GM19099 (cell line): Measurements from ENCODE around the gene WASF2.

ENCODE experiments used
- POLR2A ChIP-seq: IDR thresholded peaks from 3 replicates; pipeline ENCODE4 v1.6.1; 2011; ENCODE audit warnings: low read depth; ENCODE audit not compliant: insufficient read length; ENCODE audit errors: extremely low read depth

WASF2 gene

DNA sequence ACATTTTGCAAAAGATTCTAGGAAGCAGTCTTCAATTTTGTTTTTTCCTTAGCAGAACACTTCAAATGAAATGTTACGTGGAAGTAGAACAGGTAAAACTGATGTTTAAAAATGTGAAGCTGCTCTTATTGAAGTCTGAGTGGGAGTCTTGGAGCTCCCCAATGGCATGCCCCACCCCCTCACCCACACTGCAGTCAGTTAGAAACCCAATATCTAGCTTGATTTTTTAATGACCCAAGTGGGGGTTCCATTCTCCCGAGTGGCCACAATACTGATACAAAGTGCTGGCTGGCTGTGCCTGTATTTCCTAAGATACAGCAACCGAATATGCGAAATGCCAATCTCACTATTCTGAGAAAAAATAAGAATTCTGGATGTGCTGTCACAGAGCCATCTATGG, 66.3 kb downstream of the WASF2 start:
- TF ChIP-seq POLR2A: no peak

DNA sequence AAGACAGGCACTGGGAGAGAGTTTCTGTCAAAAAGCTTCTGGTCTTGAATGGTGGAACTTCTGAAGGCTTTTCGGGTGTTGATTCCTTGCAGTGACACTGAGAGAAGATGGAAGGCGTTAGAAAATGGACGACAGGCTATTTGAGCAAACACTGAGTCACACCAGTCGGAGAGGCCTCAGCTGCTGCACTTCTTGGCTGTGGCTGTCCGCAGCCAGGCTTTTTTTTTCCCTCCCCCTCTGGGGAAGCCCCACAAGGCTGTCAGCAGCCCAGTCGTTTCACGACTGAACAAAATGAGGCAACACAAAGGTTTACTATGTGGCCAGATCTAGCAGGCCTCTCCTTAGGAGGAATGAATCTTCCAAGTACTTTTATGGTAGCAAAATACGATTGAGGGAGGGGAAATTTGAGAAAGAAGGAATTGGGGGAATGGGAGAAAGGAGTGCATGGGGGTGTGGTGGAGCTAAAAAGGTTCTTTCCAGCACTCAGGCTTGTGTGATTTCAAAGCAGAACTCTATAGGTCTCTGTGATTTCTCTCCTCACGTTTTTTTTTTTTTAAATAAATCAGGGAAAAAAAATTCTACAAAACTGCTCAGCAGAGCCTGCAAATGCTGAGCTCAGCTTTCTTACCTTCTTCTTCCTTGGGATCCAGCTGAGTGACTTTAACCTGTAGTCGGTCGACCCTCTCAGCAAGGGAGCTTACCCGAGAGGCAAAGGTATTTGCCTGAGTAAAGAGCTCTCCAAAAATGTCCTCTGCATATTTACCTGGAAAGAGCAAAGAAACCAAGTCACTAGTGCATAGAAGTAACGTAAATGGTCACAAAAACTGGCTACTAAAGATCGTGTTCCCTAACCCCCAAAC, 71.4 kb downstream of the WASF2 start:
- TF ChIP-seq POLR2A: no peak

DNA sequence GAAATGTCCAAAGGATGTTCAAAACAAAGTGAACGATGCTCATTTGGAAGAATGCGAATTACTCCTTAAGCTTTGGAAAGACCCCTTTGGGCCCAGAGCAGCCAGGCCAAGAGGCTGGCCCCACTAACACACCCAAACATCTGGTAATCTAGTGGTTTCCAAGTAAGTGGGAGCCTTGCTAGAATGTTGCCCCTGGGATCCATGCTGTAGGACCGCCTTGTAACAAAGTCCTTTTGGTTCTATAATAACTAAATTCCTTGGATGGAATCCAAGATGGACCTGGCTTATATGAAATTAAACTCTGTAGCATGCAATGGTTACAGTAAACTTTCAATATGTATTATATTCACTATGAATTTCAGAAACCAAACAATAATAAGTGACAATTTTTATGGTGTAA, 72.3 kb downstream of the WASF2 start:
- no peak for TF ChIP-seq POLR2A

DNA sequence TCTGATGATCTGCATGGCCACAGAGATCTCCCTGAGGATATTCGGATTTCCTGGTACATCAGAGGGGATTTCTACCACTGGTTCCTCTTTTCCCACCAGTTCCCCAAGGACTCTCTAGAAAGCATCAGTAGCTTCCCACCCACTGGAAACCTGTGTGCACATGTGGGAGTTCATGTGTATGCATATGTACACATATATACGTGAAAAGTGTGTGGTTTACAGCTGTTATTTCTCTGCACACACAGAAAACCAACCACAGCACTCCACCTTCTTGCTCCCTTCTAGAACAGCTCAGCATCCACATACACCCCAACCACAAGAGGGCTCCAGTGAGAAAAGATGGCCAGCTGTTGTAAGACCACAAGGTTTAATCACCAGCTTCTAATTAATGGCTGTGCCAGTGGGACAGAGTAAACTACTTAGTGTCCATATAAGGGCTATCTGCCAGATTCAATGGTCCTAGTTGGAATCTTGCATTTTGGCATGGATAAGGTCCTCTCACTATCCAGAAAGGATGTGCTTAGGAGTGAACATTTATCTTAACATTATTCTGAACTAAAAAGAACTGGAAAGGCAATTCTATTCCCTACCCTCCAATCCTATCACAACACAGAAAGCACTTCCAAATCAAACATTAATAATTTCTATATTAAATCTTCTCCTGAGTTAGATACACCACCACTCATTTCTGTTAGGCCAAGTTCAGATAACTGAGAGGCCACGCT, 73.4 kb downstream of the WASF2 start:
- TF ChIP-seq POLR2A: no peak

GRCh38 chr1:27414091-27414490, 75.9 kb downstream of the WASF2 start:
- no peak for TF ChIP-seq POLR2A

GRCh38 chr1:27413004-27413403, 77.0 kb downstream of the WASF2 start:
- TF ChIP-seq POLR2A: no peak

GRCh38 chr1:27412502-27412901, 77.5 kb downstream of the WASF2 start:
- TF ChIP-seq POLR2A: no peak

DNA sequence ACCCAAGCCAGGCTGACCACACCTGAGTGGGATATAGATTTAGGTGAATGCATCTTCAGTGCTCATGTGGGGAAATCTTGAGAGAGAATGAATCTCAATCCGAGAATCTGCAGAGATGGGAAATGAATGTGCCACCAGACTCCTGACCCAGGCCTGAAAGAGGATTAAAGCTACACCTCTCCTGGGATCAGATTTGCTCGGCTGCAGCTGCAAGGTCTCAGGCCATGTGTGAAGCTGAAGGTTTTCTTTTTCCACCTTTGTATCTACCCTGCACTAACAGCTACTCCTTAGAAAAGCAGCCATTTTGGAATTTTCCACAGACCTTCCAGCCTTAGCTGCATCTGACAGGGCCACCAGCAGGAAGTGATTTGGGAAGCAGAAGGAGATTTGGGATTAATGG, 79.3 kb downstream of the WASF2 start:
- TF ChIP-seq POLR2A: no peak

- TF ChIP-seq POLR2A: no peak
Measured at GRCh38 chr1:27409669-27410068, 80.3 kb downstream of the WASF2 start.

DNA sequence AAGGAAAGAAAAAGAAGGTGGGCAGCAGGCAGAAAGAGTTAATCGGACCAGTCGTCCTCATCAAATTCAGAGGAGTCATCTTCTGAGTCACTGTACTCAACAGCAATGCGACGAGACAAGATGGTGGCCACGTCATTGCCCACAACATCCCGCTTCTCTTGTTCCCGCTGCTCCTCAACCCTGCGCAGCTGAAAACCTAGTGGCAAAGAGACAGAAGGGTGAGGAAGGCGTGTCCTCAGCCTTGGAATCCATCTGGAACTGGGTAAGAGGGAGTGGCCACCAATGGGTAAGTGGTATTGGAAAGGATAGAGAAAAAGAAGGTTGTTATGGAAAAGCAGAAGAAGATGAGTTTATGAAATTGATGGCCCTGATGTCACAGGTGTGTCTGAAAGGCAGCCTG, 81.8 kb downstream of the WASF2 start:
- no peak for TF ChIP-seq POLR2A

- TF ChIP-seq POLR2A: no peak
Measured at GRCh38 chr1:27406362-27406680, 83.6 kb downstream of the WASF2 start.

DNA sequence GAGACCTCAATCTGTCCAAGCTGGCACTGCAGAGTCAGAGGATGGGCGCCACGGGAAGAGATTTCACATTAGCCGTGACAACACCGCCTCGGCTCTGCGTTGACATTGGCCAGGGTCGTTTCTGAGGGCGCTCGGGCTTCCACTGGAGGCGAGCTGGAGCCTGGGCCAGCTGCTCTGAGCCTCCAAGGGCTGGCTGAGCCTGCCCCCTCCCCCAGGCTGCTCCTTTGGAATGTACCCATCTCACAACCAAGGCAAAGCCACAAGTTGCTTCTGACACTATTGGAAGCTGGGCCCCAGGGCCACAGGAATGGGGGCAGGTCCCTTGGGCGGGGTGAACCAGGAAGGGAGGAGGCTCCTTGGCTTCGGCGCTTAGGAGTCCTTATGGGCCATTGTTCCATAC, 84.9 kb downstream of the WASF2 start:
- no peak for TF ChIP-seq POLR2A

- TF ChIP-seq POLR2A: no peak
Measured at GRCh38 chr1:27403931-27404330, 86.0 kb downstream of the WASF2 start.

GRCh38 chr1:27403065-27403726, 86.8 kb downstream of the WASF2 start:
- TF ChIP-seq POLR2A: peak; percentile 30

GRCh38 chr1:27402349-27402754, 87.6 kb downstream of the WASF2 start:
- TF ChIP-seq POLR2A: no peak

DNA sequence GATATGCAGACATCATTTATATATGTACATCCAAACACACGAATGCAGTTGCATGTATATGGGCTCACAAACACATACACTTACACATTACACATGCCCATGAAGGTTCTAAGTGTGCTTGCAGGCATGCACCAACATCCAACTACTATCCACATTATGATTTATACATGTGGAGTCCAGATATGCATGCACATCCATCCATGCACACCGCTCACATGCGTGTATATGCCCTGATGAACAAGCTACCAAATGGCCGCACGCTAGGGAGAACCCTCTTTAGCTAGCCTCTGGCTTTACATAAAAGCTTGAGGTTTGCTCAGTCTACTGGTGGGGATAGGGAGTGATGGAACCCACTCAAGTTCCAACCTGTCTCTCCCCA, 89.0 kb downstream of the WASF2 start:
- TF ChIP-seq POLR2A: no peak
